Activated T-helper 9 cell treated with anti-CD3 and anti-CD28 coated beads, Interleukin-2, amount 50 U/mL, for 16 hours (primary cell): ENCODE results near the gene CACNA1H.
"Not testable (repeated sequence)": the region's sequence is repeated elsewhere in the genome, so short reads cannot be mapped to it uniquely, and the experiment has no call there.

Experiments
- DNase-seq: peaks from one replicate; pipeline ENCODE4 v3.0.0-alpha.2; 2020; ENCODE audit warnings: low read depth

Gene CACNA1H

DNA sequence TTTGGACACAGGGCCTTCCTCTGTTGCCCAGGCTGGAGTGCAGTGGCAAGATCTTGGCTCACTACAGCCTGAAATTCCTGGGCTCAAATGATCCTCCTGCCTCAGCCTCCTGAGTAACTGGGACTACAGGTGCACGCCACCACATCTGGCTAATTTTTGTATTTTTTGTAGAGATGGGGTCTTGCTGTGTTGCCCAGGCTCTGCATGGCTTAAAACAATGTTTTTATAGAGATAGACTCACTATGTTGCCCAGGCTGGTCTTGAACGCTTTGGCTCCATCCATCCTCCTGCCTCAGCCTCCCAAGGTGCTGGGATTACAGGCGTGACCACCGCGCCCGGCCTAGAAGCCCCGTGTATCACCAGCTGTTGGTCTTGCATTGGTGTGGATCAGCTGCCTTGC, 116.5 kb downstream of the CACNA1H start:
- not testable (repeated sequence) for DNase-seq

GRCh38 chr16:1271380-1271723, 118.4 kb downstream of the CACNA1H start:
- no peak for DNase-seq
